ENCODE measurements around the gene PTGER1.
"Not testable (repeated sequence)": the region's sequence is repeated elsewhere in the genome, so short reads cannot be mapped to it uniquely, and the experiment has no call there.

The PTGER1 gene

DNA sequence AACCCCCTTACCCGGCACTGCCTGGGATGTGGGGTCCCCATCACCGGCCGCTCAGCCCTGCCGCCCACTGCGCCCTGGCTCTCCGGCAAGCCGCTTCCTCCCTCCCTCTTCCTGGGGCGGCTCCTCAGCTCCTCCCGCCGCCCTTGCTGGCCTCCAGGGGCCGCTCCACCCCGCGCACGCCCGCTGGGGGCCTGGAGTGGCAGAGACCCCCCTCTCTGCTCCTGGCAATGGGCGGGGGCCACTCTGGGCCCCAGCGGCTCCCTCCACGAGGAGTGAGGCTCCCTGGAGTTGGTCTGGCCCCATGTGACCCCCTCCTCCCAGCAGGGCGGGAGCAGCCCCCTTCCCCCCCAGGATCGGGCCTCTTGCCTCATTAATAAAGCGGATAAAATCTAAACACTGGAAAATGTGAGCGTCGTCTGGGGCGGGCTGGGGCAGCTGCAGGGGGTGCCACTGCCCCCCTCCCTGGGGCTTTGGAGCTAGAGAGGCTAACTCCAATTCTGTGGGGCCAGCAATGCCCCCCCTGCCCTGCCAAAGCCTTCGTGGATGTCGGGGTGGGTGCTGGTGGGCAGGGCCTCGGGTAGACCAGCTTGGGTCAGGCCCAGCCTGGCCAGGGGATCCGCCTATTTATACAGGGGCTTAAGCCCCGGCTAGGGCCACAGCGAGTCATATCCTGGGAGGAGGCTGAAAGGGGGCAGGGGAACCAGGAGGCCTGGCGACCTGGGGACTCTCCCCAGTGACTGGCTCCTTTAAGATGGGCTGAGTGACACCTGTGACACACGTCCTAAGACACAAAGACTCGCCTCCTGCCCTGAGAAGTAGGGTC is at the start of gene PTGER1:
Gene PTGER1 (minus strand): TSS at position 104 of the 823 bp plus-strand sequence. CDS start 1,034 bp downstream, outside the sequence.
- DNase-seq (ENCODE audit: low spot score) = peak; percentile 77

DNA sequence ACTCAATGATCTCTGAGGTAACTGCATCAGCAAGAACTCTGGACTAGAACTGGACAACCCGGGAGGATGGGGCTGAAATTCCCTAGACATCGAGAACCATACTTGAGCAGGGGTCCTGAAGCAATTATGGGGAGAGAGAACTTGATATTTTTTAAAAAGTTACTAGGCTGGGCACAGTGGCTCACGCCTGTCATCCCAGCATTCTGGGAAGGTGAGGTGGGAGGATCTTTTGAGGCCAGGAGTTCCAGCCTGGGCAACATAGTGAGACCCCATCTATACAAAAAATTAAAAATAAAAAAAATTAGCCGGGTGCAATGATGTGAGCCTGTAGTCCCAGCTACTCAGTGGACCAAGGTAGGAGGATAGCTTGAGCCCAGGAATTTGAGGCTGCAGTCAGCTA is 45.4 kb upstream of the PTGER1 start:
- no peak for DNase-seq (ENCODE audit: low spot score)

- DNase-seq (ENCODE audit: low spot score) = no peak
Observed at GRCh38 chr19:14519860-14520407, 44.8 kb upstream of the PTGER1 start.

GRCh38 chr19:14519245-14519859 is 44.2 kb upstream of the PTGER1 start:
- DNase-seq (ENCODE audit: low spot score) = no peak

DNA sequence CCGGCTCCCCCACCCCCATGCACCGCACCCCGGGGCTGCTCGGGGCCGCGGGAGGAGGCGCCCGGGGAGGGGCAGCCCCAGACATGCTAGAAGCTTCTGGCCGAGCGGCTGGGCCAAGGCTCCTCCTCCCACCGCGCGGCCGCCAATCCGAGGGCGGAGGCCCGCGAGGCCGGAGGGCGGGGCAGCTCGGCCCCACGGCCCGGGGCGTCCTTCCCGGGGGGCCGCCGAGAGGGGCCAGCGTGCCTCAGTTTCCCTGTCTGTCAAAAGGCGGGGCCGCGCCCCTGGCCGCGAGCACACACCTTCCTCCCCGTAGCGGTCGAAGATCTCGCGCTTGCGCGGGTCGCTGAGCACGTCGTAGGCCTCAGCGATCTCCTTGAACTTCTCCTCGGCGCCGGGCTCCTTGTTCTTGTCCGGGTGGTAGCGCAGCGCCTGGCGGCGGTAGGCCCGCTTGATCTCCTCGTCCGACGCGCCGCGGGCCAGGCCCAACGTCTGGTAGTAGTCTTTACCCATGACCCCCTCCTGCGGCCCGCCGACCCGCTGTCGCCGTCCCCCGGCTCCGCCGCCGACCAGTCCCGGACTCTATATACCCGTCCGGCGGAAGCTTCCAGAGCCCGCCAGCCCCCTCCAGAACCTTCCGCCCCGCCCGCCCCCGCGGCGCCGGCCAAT is 42.8 kb upstream of the PTGER1 start, which contains the start of gene DNAJB1:
Gene DNAJB1 (minus strand): TSS at position 558 of the 666 bp plus-strand sequence. CDS start 48 bp downstream, at position 510.
- DNase-seq (ENCODE audit: low spot score) = peak; percentile 90

- no peak for DNase-seq (ENCODE audit: low spot score)
Observed at GRCh38 chr19:14517446-14517839, 42.3 kb upstream of the PTGER1 start.

DNA sequence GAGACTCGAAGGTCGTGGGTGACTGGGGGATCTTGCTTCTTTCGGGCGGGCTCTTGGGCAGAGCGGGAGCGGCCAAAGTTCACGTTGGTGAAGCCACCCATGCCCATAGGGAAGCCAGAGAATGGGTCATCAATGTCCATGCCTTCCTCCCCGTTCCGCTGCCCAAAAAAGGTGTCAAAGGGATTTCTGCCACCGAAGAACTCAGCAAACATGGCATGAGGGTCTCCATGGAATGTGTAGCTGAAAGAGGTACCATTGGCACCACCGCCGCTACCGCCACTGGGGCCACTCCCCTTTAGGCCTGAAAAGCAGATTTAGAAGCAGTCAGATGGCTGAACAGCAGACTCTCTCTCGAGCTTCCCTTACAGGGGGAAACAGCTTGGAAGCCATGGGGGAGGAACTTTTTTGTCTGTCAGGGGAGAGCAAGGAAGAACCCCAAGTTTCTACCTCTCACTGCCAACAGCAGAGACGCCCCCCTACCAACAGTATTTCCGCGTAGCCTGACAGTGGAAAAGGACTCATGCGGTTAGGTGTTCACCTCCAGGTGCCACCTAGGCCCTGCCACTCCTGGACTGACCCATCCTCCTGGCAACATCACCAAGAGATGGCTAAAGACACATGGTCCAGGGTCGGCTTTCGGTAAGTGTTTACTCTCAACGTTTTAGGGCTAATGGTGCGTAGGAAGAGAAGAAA is 41.7 kb upstream of the PTGER1 start:
- DNase-seq (ENCODE audit: low spot score) = no peak

- DNase-seq (ENCODE audit: low spot score) = no peak
Observed at GRCh38 chr19:14516048-14516534, 40.9 kb upstream of the PTGER1 start.

GRCh38 chr19:14515501-14516047 is 40.4 kb upstream of the PTGER1 start:
- no peak for DNase-seq (ENCODE audit: low spot score)

- DNase-seq (ENCODE audit: low spot score) = no peak
Observed at GRCh38 chr19:14514215-14514863, 39.2 kb upstream of the PTGER1 start.

DNA sequence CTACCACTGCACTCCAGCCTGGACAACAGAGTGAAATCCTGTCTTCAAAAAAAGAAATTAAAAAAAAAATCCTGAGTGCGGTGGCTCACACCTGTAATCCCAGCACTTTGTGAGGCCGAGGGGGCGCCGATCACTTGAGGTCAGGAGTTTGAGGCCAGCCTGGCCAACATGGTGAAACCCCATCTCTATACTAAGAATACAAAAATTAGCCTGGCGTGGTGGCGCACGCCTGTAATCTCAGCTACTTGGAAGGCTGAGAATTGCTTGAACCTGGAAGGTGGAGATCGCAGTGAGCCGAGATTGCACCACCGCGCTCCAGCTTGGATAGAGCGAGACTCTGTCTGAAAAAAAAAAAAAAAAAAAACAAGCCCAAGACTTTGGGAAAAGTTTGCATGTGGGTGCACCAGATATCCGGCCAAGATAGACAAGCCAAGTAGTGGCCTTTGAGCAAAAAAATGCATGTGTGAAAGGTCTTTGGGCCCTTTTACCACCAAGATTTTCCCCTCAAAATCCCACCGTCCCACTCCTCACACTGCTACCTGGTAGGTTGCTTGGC is 37.3 kb upstream of the PTGER1 start:
- no peak for DNase-seq (ENCODE audit: low spot score)

GRCh38 chr19:14511229-14511593 is 36.1 kb upstream of the PTGER1 start:
- no peak for DNase-seq (ENCODE audit: low spot score)

- DNase-seq (ENCODE audit: low spot score) = no peak
Observed at GRCh38 chr19:14510311-14511228, 35.4 kb upstream of the PTGER1 start.

- DNase-seq (ENCODE audit: low spot score) = no peak
Observed at GRCh38 chr19:14507704-14508542, 32.8 kb upstream of the PTGER1 start.

DNA sequence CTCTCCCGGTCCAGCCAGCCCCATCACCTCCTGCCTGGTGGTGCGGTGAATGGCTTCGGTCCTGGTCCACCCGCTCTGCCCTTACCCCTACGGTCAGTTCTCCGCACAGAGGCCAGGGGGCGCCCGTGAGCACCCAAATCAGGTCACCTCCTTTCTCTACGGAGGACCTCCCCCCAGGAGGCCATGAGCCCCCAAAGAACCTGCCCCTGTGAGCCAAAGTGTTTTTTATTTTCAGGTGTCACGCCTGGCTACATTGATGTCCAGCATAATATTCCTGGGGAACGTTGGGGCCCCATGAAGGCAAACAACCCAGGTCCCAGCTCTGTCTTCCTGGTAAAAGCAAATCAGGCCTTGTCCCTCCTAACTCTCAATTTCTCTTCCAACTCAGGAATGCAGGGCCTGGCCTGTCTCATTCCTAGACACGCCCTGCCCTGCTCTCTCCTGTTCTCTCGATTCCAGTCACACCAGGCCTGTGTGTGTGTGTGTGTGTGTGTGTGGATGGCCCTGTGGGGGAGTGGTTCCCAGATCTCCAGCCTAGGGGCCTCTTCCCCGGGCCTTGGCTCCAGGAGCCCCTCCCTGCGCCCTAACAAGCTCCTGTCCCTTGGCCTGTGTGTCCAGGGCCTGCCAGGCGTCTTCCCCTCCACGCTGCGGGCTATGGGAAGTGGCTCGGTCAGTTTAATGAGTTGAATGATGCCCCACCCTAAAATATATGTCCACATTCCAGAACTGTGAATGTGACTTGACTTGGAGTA is 30.5 kb upstream of the PTGER1 start:
- DNase-seq (ENCODE audit: low spot score) = peak; percentile 92

GRCh38 chr19:14504575-14504974 is 29.4 kb upstream of the PTGER1 start:
- DNase-seq (ENCODE audit: low spot score) = not testable (repeated sequence)

DNA sequence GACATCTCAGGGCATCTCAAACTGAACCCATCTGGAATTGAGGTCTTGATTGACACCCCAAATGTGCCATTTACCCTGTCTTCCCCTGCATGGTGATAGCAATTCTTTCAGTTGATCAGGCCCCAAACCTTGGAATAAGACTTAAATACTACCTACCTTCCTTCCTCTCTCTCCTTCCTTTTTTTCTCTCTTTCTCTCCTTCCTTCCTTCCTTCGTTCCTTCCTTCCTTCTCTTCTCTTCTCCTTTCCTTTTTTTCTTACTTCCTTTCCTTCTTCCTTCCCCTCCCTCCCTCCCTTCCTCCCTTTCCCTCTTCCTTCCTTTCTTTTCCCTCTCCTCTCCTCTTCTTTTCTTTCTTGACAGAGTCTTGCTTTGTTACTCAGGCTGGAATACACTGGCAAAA is 28.1 kb upstream of the PTGER1 start:
- DNase-seq (ENCODE audit: low spot score) = no peak

Measured in iPS-NIHi11 (cell line).